G401 (cell line): ENCODE measurements around the gene ABHD17C. TPM values are rescaled to one million over a fixed set of nuclear protein-coding genes. Genes with fewer than 3 reads are reported as not detected.

ENCODE experiments used
- DNase-seq: peaks from one replicate; pipeline ENCODE4 v3.0.0-alpha.2; 2015; ENCODE audit warnings: low spot score
- in situ Hi-C: cut with HindIII; loops from 2 replicates; pipeline ENCODE4 v1.10.0; 2016; ENCODE audit warnings: low sequenced_read_pairs, mixed read lengths
- total RNA-seq: library from RNA; depleted of rRNA; stranded (reverse); fragments of >200 nt; shearing (Covaris generic); gene quantifications from 2 replicates; pipeline ENCODE4 v1.2.3, GENCODE V29; 2014

Gene ABHD17C
- total RNA-seq, 1 experiment from 2014 or later, result 0.07 TPM

- DNase-seq, result no peak
- in situ Hi-C loops, result no loop called here
Measured at GRCh38 chr15:80777826-80778620, 82.9 kb downstream of the ABHD17C start.

- DNase-seq, result no peak
- in situ Hi-C loops, result no loop called here
Measured at GRCh38 chr15:80778621-80778963, 83.5 kb downstream of the ABHD17C start.

GRCh38 chr15:80778964-80779657, 84.0 kb downstream of the ABHD17C start, which contains the start of gene CEMIP:
Gene CEMIP (plus strand): TSS chr15:80779370. CDS start chr15:80873880, 94,510 bp downstream.
- in situ Hi-C loops, result no loop called here
- DNase-seq, result peak; percentile 80

GRCh38 chr15:80779658-80780415, 84.7 kb downstream of the ABHD17C start:
- DNase-seq, result peak; percentile 44
- in situ Hi-C loops, result no loop called here

GRCh38 chr15:80780416-80781221, 85.5 kb downstream of the ABHD17C start:
- DNase-seq, result peak; percentile 51

GRCh38 chr15:80783260-80783659, 88.2 kb downstream of the ABHD17C start:
- in situ Hi-C loops, result no loop called here

More at GRCh38 chr15:80780416-80781221, 85.5 kb downstream of the ABHD17C start:
- in situ Hi-C loops, result no loop called here

GRCh38 chr15:80785335-80785734, 90.2 kb downstream of the ABHD17C start:
- in situ Hi-C loops, result no loop called here
- no peak for DNase-seq

More at GRCh38 chr15:80783260-80783659, 88.2 kb downstream of the ABHD17C start:
- no peak for DNase-seq

GRCh38 chr15:80785811-80786354, 90.8 kb downstream of the ABHD17C start:
- DNase-seq, result no peak
- in situ Hi-C loops, result no loop called here

GRCh38 chr15:80787316-80787715, 92.2 kb downstream of the ABHD17C start:
- in situ Hi-C loops, result no loop called here

GRCh38 chr15:80788536-80788935, 93.4 kb downstream of the ABHD17C start:
- in situ Hi-C loops, result no loop called here
- peak; percentile 40 for DNase-seq

More at GRCh38 chr15:80787316-80787715, 92.2 kb downstream of the ABHD17C start:
- DNase-seq, result no peak

GRCh38 chr15:80789296-80789695, 94.2 kb downstream of the ABHD17C start:
- in situ Hi-C loops, result no loop called here
- DNase-seq, result no peak

- no peak for DNase-seq
- in situ Hi-C loops, result no loop called here
Measured at GRCh38 chr15:80789796-80790195, 94.7 kb downstream of the ABHD17C start.

GRCh38 chr15:80790236-80790635, 95.1 kb downstream of the ABHD17C start:
- in situ Hi-C loops, result no loop called here
- no peak for DNase-seq

- in situ Hi-C loops, result no loop called here
- no peak for DNase-seq
Measured at GRCh38 chr15:80791004-80791403, 95.9 kb downstream of the ABHD17C start.

- in situ Hi-C loops, result no loop called here
- no peak for DNase-seq
Measured at GRCh38 chr15:80796407-80796806, 101.3 kb downstream of the ABHD17C start.

GRCh38 chr15:80798911-80799310, 103.8 kb downstream of the ABHD17C start:
- DNase-seq, result peak; percentile 79
- in situ Hi-C loops, result no loop called here

GRCh38 chr15:80800067-80800466, 105.0 kb downstream of the ABHD17C start:
- DNase-seq, result no peak
- in situ Hi-C loops, result no loop called here

- DNase-seq, result no peak
- in situ Hi-C loops, result no loop called here
Measured at GRCh38 chr15:80801891-80802680, 107.0 kb downstream of the ABHD17C start.
